ENCODE data around the gene ZNF135.
A peak's percentile ranks its signal among the peaks of the same experiment; 100 is the strongest.

ZNF135 gene

GRCh38 chr19:58059003-58059670, at the start of gene ZNF135:
Gene ZNF135, plus strand, starts transcription at chr19:58059282. Its CDS starts 721 bp downstream, at chr19:58060003.
- DNase-seq (ENCODE audit: low spot score), result no peak

DNA sequence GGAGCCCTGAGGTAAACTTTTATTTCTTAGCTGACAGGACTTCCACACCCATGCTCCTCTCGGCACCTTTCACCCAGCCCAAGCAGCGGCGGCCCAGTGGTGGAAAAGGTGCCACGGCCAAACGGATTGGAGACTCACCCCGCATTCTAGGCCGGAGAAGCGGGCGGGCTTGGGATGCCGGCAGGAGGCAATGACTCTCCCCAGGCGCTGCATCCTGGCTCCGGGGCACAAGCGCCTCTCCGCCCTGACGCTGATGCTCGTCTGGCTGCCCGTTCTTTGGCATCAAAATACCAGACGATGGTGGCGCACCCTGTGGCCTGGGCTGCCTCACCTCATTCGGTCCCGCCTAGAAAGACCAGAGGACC, 49.8 kb upstream of the ZNF135 start:
- DNase-seq (ENCODE audit: low spot score), result no peak

GRCh38 chr19:58009666-58010301, 49.3 kb upstream of the ZNF135 start:
- DNase-seq (ENCODE audit: low spot score), result no peak

- no peak for DNase-seq (ENCODE audit: low spot score)
Observed at GRCh38 chr19:58010507-58010906, 48.6 kb upstream of the ZNF135 start.

- DNase-seq (ENCODE audit: low spot score), result no peak
Observed at GRCh38 chr19:58014141-58014540, 44.9 kb upstream of the ZNF135 start.

DNA sequence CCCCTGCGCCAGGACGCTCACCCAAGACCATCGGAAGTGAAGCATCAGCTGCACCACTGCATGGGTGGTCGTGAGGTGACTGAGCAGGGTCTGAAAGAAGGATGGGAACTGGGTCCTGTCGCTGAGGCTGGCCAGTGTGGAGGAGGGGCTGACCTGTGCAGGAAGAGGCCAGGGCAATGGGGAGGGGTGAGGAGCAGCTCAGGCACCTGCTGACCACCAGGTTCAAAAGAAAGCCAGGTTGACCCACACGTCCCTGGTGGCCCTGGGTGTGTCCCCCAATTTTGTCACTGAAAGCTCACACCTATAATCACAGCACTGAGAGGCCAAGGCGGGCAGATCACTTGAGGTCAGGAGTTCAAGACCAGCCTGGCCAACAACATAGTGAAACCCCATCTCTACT, 39.0 kb upstream of the ZNF135 start:
- no peak for DNase-seq (ENCODE audit: low spot score)

GRCh38 chr19:58021541-58022282, 37.4 kb upstream of the ZNF135 start:
- peak; percentile 67 for DNase-seq (ENCODE audit: low spot score)

DNA sequence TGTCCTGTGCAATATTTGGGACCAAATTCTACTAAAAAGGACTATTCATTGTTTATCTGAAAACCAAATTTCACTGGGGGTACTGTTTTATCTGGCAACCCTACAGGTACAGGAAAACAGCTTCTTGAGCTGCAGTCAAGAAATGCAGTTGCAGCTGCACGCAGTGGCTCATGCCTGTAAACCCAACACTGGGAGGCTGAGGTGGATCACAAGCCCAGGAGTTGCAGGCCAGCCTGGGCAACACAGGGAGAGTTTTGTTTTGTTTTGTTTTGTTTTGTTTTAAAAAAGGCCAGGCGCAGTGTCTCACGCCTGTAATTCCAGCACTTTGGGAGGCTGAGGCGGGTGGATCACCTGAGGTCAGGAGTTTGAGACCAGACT, 36.8 kb upstream of the ZNF135 start:
- no peak for DNase-seq (ENCODE audit: low spot score)

- DNase-seq (ENCODE audit: low spot score), result no peak
Observed at GRCh38 chr19:58024661-58025060, 34.4 kb upstream of the ZNF135 start.

DNA sequence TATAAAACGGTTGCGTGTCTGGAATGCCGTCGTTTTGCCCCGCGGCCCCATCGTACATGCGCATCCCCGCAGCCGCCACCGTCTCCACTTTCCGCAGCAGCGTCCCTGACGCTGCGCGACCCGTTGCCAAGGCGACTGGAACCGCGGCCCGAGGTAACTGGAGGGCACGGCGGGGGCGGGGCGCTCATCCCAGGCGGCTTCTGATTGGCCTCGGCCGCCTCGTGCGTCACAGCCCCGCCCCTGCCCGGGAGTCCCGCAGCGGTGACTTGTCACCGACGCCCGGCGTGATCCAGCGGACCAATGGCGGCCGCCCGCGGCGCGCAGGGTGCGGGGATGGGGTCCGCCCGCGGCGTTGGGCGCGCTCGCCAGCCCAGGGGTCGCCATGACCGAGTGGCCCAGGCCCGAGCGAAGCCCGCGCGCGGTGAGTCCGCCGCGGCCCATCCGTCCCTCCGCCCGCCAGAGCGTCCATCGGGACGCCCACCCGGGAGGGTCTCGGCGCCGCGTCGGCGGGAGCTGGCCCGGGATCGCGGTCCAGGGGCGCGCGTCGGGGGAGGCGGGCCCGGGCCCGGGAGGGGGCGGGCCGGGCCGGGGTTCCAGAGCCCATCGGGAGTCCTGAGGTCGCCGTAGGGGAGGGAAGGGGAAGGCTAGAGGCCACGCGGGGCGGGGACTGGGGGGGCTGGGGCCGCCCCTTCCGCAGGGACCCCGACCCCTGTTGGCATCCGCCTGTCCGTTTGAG, 25.2 kb upstream of the ZNF135 start, which contains the start of gene ZSCAN1:
ZSCAN1 (plus strand) TSS at position 285 of the 736 bp plus-strand sequence. CDS start 3,812 bp downstream, outside the sequence.
- no peak for DNase-seq (ENCODE audit: low spot score)

DNA sequence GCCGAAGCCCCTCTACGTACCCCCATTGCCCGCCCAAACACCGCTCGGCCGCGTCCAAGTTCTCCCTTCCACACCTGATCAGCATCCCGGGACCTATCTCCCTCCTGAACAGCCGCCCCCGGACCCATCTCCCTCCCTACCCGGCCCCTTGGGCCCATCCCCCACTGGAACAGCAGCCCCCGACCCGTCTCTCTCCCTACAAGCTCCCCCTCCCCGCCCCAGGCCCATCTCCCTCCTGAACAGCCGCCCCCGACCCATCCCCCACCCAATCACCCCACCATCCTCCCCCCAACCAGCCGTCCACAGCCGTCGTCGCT, 24.6 kb upstream of the ZNF135 start:
- no peak for DNase-seq (ENCODE audit: low spot score)

DNA sequence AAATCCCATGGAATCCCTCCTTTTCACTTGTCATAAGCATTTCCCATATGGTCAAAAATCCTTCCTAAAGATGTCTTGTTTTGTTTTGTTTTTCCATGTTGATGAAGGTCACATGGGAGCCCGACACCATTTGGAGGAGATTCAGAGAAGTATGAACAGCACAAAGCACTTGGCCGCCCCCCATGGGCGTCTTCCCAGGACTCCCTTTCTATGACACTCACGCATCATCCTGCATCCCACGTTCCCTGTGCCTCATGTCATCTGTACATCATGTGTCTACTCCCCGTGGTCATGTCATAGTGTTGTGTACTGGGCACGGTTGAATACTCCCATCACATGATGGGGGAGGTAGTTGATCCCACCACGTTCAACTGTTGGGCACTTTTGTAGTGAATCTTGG, 23.2 kb upstream of the ZNF135 start:
- no peak for DNase-seq (ENCODE audit: low spot score)

DNA sequence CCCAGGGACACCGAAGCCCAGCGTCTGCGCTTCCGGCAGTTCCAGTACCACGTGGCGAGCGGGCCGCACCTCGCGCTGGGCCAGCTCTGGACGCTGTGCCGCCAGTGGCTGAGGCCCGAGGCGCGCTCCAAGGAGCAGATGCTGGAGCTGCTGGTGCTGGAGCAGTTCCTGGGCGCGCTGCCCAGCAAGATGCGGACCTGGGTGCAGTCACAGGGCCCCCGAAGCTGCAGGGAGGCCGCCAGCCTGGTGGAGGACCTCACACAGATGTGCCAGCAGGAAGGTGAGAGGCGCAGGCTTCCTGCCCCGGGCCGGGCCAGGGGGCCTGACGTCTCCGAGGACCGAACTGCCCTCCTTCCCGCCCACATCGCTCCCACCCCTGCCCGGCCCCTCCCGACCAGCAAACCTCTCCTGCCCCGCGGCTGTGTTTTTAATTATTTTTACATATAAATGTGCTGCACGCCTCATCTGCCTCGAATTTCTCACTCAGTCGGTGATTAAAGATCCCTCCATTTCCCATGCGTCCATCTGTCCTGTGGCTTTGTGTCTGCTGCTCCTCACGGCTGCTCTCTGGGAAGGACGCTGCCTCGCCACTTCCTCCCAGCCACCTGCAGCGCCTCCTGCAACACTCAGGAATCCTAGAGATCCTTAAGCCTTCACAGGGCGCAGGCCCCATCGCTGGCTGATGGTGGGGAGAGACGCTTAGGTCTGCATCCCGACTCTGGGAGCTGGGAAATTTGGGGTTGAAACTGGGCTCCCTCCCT, 21.0 kb upstream of the ZNF135 start:
- DNase-seq (ENCODE audit: low spot score), result no peak

DNA sequence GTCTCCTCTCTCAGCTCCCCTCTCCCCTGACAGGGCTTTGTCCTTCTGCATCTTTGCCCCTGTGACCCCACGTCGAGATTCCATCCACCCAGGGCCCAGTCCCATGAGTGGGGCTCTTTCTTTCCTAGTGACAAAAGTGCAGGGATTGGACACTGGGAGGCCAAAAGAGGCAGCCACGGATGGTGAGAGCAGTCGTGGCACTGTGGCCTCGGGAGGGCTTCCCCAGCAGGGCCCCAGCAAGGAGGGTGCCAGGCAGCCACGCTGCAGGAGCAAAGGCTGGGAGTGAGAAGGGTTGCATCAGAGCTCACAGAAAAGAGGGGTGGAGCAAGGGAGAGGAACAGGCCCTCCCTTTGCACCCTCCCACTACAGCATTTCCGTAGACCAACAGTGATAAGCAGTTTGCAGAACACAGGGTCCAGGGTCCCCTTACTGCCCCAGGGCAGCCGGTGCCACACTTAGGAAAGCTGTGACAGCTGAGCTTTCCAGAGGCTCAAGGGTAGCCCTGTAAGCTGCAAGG, 20.3 kb upstream of the ZNF135 start:
- no peak for DNase-seq (ENCODE audit: low spot score)

GRCh38 chr19:58040751-58041525, 18.1 kb upstream of the ZNF135 start:
- DNase-seq (ENCODE audit: low spot score), result no peak

DNA sequence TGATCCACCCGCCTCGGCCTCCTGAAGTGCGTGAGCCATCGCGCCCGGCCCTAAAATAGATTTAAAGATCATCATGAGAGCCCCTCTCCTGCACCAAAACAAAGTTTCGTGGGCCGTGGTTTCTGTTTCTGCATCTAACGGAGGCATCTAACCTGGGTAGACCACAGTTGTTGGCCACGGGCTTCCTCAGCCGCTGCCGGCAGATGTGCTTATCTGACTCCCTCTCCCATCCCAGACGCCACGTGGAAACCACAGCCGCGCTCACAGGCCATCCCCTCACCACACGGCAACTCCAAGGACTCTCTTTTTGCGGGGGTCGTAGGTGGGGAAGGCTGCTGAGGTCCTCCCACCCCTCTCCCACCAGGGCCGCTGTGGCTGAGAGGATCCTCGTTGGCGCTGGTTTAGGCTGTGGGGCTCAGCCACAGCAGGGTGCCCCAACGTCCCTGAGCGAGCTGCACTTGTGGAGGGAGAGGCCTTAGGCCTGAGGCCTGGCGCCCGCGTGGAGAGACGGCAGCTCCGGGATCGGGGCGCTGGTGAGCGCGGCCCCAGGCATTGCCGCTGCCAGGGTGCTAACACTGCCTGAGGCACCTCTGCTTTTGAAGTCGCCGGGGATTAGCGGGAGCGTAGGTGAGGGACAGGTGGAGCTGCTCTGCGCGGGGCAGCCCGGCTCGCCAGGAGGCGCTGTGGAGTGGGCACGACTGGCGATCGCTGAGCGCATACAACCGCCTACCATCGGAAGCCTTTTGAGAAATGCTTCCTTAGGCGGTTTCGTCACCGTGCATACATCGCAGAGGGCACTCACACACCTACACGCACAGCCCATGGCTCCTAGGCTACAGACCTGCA, 16.4 kb upstream of the ZNF135 start:
- no peak for DNase-seq (ENCODE audit: low spot score)

DNA sequence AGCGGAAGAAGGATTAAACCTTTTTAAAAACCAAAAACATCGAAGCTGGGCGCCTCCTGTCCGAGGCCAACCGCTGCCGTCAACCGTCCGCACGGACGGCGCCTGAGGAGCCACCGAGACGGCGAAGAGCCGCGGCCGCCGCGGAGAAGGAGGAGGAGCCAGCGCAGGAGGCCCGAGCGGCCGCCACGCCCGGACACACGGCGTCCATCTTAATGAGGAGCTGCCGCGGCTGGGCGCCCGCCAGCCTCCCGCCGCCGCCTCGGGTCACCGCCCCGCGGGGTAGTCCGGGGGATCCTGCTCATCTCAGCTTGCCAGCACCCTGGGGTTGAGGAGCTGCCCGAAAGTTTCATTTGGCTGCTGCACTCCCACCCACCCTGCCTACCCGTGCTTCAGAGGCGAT, 14.7 kb upstream of the ZNF135 start:
- no peak for DNase-seq (ENCODE audit: low spot score)

DNA sequence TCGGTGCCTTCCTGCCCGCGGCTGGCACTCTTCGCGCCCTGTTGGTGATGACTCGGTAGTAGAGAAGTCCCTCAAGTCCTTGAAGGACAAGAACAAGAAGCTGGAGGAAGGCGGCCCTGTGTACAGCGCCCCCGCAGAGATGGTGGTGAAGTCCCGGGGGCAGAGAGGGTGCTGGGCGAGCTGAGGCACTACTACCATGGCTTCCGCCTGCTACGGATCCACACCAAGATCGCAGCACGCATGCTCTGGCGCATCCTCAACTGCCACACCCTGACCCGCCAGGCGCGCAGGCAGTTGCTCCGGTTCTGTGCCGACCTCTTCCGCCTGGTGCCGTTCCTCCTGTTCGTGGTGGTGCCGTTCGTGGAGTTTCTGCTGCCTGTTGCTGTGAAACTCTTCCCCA, 14.2 kb upstream of the ZNF135 start:
- no peak for DNase-seq (ENCODE audit: low spot score)

GRCh38 chr19:58045411-58046050, 13.6 kb upstream of the ZNF135 start:
- no peak for DNase-seq (ENCODE audit: low spot score)

GRCh38 chr19:58046856-58047255, 12.2 kb upstream of the ZNF135 start:
- no peak for DNase-seq (ENCODE audit: low spot score)

All from HuH-7.5 (cell line).